ENCODE results near the gene KCNH4.
"Not testable (repeated sequence)": the region's sequence is repeated elsewhere in the genome, so short reads cannot be mapped to it uniquely, and the experiment has no call there.

KCNH4 gene

DNA sequence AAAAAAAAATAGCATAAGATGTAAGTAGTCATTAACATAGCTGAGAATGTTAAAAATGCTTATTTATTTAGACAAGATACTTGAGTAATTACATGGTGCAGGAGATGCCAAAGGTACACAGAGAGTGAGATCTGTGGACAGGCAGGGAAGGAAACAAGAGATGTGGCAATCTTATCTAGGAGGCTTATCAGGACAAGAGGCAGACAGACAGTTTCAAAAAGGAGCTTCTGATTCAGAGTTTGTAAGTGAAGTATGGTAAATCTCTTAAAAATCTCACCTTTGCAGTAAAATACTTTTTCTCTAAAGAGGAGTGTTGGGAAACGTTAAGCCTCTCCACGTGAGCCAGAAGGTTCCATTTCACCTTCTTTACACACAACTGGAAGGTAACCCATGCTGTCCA, 33.2 kb upstream of the KCNH4 start:
- no peak overlapping the region for H3K4me3 ChIP-seq (ENCODE audit: low read length)
- DNase-seq (ENCODE audit: low read depth), result no peak
- TF ChIP-seq, protein P1, sequence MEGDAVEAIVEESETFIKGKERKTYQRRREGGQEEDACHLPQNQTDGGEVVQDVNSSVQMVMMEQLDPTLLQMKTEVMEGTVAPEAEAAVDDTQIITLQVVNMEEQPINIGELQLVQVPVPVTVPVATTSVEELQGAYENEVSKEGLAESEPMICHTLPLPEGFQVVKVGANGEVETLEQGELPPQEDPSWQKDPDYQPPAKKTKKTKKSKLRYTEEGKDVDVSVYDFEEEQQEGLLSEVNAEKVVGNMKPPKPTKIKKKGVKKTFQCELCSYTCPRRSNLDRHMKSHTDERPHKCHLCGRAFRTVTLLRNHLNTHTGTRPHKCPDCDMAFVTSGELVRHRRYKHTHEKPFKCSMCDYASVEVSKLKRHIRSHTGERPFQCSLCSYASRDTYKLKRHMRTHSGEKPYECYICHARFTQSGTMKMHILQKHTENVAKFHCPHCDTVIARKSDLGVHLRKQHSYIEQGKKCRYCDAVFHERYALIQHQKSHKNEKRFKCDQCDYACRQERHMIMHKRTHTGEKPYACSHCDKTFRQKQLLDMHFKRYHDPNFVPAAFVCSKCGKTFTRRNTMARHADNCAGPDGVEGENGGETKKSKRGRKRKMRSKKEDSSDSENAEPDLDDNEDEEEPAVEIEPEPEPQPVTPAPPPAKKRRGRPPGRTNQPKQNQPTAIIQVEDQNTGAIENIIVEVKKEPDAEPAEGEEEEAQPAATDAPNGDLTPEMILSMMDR (IDR thresholded peaks at IDR 0.05; ENCODE audit: insufficient read depth, low read depth, low read length, missing control alignments), result no peak

- DNase-seq (ENCODE audit: low read depth), result no peak
- no peak overlapping the region for H3K4me3 ChIP-seq (ENCODE audit: low read length)
- TF ChIP-seq, protein P1 (IDR thresholded peaks at IDR 0.05; ENCODE audit: insufficient read depth, low read depth, low read length, missing control alignments), result no peak
These were observed 31.4 kb upstream of the KCNH4 start for GRCh38 chr17:42212382-42212781.

DNA sequence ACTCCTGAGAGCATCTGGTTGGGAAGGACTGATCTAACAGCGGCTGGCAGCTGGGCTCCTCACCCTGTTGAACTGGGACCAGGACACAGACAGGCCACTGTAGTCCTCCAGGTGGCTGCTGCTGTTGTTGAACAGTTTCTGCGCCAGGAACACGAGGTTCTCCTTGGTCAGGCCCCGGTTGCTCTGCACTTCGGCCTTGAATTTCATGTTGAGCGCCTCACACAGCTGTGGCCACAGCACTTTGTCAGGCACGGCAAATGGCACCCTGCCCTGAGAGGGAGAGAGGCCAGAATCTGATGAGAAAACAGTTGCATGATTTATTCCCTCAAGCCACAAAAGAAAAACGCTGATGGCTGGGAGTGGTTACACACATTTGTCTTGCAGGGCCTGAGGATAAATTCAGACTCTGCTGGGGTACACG, 31.0 kb upstream of the KCNH4 start:
- not testable (repeated sequence) for DNase-seq (ENCODE audit: low read depth); H3K4me3 ChIP-seq (ENCODE audit: low read length)

- TF ChIP-seq, protein P1 (IDR thresholded peaks at IDR 0.05; ENCODE audit: insufficient read depth, low read depth, low read length, missing control alignments), result no peak
These were observed 29.1 kb upstream of the KCNH4 start for GRCh38 chr17:42210046-42210445.

GRCh38 chr17:42206153-42206612, 25.2 kb upstream of the KCNH4 start:
- DNase-seq (ENCODE audit: low read depth), result not testable (repeated sequence)

More at GRCh38 chr17:42210046-42210445, 29.1 kb upstream of the KCNH4 start:
- no peak overlapping the region for H3K4me3 ChIP-seq (ENCODE audit: low read length)
- no peak for DNase-seq (ENCODE audit: low read depth)

GRCh38 chr17:42203354-42203753, 22.4 kb upstream of the KCNH4 start:
- DNase-seq (ENCODE audit: low read depth), result no peak
- TF ChIP-seq, protein P1 (IDR thresholded peaks at IDR 0.05; ENCODE audit: insufficient read depth, low read depth, low read length, missing control alignments), result no peak
- no peak overlapping the region for H3K4me3 ChIP-seq (ENCODE audit: low read length)

More at GRCh38 chr17:42206153-42206612, 25.2 kb upstream of the KCNH4 start:
- H3K4me3 ChIP-seq (ENCODE audit: low read length), result not testable (repeated sequence)

DNA sequence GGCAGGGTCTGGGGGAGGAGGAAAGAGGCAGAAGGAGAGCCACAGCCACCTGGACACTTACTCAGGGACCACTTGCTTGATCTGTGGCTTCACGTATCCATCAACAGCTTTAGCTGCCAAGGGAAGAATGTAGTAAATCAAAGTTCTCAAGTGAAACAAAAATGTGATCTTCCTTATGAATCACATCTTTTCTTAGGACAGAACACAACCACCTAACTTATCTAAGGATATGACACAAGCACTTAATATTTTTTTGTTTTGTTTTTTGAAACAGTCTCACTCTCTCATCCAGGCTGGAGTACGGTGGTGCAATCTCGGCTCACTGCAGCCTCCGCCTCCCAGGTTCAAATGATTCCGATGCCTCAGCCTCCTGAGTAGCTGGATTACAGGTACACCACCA, 21.8 kb upstream of the KCNH4 start:
- no peak overlapping the region for H3K4me3 ChIP-seq (ENCODE audit: low read length)
- TF ChIP-seq, protein P1 (IDR thresholded peaks at IDR 0.05; ENCODE audit: insufficient read depth, low read depth, low read length, missing control alignments), result no peak
- DNase-seq (ENCODE audit: low read depth), result no peak

DNA sequence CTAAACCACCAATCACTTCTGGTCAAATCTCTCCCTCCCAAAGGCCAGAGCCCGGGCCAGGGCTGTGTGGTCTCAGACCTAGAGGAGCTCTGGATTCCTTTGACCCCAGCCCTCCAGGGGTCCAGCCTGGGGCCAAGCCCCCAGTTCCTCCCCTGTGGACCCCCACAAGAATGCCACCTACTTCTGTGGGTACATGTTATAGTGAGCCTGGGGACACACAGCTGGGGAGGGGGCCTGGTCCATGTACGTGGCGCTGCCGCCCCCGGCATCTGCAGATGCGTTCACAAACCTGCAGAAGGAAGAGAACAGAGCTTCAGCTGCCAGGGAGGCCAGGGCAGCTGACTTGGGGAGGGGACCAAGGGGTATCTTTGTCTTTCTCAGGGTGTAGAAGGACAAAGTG, 21.2 kb upstream of the KCNH4 start:
- DNase-seq (ENCODE audit: low read depth), result no peak
- TF ChIP-seq, protein P1 (IDR thresholded peaks at IDR 0.05; ENCODE audit: insufficient read depth, low read depth, low read length, missing control alignments), result no peak

More for the DNA sequence above, 21.2 kb upstream of the KCNH4 start:
- H3K4me3 ChIP-seq (ENCODE audit: low read length), result no peak overlapping the region
